HepG2 (cell line): Measurements from ENCODE around the gene MRPL20. TPM values are rescaled to one million over a fixed set of nuclear protein-coding genes. Genes with fewer than 3 reads are reported as not detected.

Experiments used
- EHMT2 ChIP-seq: fragments of 200-600 bp; sonication (generic); IDR thresholded peaks from 2 replicates; pipeline ENCODE4 v1.7.0; 2017; ENCODE audit warnings: antibody characterized with exemption, low read depth, low read length, borderline replicate concordance
- EZH2 ChIP-seq: conservative IDR thresholded peaks from 2 replicates; pipeline ENCODE4 v1.6.1; 2012; ENCODE audit warnings: mild to moderate bottlenecking, low read depth, low read length, moderate library complexity
- MEIS2 ChIP-seq: sonication (generic); formaldehyde crosslinking; IDR thresholded peaks from 2 replicates; pipeline ENCODE4 v1.9.0; 2021; ENCODE audit warnings: mild to moderate bottlenecking, missing genetic modification reagents
- NFKB2 ChIP-seq: sonication (generic); formaldehyde crosslinking; IDR thresholded peaks from 2 replicates; pipeline ENCODE4 v1.4.0; 2020; ENCODE audit warnings: missing genetic modification reagents, borderline replicate concordance
- NFKBIZ ChIP-seq: IDR thresholded peaks from 2 replicates; pipeline ENCODE4 v1.6.1; 2018; ENCODE audit warnings: missing genetic modification reagents, missing compliant biosample characterization
- NPAS2 ChIP-seq: sonication (generic); formaldehyde crosslinking; IDR thresholded peaks from 2 replicates; pipeline ENCODE4 v1.8.0; 2022; ENCODE audit warnings: mild to moderate bottlenecking, missing genetic modification reagents, borderline replicate concordance
- PRDM15 ChIP-seq: sonication (generic); formaldehyde crosslinking; IDR thresholded peaks from 2 replicates; pipeline ENCODE4 v1.4.0; 2020; ENCODE audit warnings: missing genetic modification reagents
- RARG ChIP-seq: sonication (generic); formaldehyde crosslinking; IDR thresholded peaks from 2 replicates; pipeline ENCODE4 v1.4.0; 2020; ENCODE audit warnings: low read depth, mild to moderate bottlenecking, missing genetic modification reagents
- RNF2 ChIP-seq: fragments of 450-650 bp; conservative IDR thresholded peaks from 2 replicates; pipeline ENCODE4 v1.6.1; 2016; ENCODE audit warnings: low read depth
- TFDP1 ChIP-seq: IDR thresholded peaks from 2 replicates; pipeline ENCODE4 v1.6.1; 2016; ENCODE audit warnings: missing compliant biosample characterization, missing genetic modification reagents, borderline replicate concordance
- ZKSCAN5 ChIP-seq: sonication (generic); formaldehyde crosslinking; IDR thresholded peaks from 2 replicates; pipeline ENCODE4 v1.5.1; 2020; ENCODE audit warnings: mild to moderate bottlenecking, missing genetic modification reagents
- ZMAT3 ChIP-seq: sonication (generic); formaldehyde crosslinking; conservative IDR thresholded peaks from 2 replicates; pipeline ENCODE4 v1.7.0; 2021; ENCODE audit warnings: missing genetic modification reagents
- ZNF335 ChIP-seq: sonication (generic); formaldehyde crosslinking; IDR thresholded peaks from 2 replicates; pipeline ENCODE4 v1.4.0; 2020; ENCODE audit warnings: missing genetic modification reagents
- ZNF512B ChIP-seq: sonication (generic); formaldehyde crosslinking; IDR thresholded peaks from 2 replicates; pipeline ENCODE4 v1.5.1; 2020; ENCODE audit warnings: missing genetic modification reagents, mild to moderate bottlenecking, borderline replicate concordance
- ZNF614 ChIP-seq: IDR thresholded peaks from 2 replicates; pipeline ENCODE4 v1.6.1; 2018; ENCODE audit warnings: missing biosample characterization, missing genetic modification reagents, inconsistent platforms, borderline replicate concordance
- ZNF710 ChIP-seq: sonication (generic); formaldehyde crosslinking; IDR thresholded peaks from 2 replicates; pipeline ENCODE4 v1.5.0; 2020; ENCODE audit warnings: mild to moderate bottlenecking, missing genetic modification reagents, borderline replicate concordance
- ZNF772 ChIP-seq: sonication (generic); formaldehyde crosslinking; IDR thresholded peaks from 2 replicates; pipeline ENCODE4 v1.5.0; 2020; ENCODE audit warnings: mild to moderate bottlenecking, missing genetic modification reagents
- ZSCAN22 ChIP-seq: sonication (generic); formaldehyde crosslinking; IDR thresholded peaks from 2 replicates; pipeline ENCODE4 v1.4.0; 2020; ENCODE audit warnings: mild to moderate bottlenecking, missing genetic modification reagents
- ZSCAN30 ChIP-seq: sonication (generic); formaldehyde crosslinking; IDR thresholded peaks from 2 replicates; pipeline ENCODE4 v1.5.0; 2020; ENCODE audit warnings: mild to moderate bottlenecking, missing genetic modification reagents
- polyA plus RNA-seq, 8 experiments: library from polyadenylated mRNA; depleted of rRNA in 3 of 8; stranded (reverse) in 7 of 8; unstranded in 1 of 8; fragments of >200 nt; fragmentation: Illumina TruSeq in 4 of 8; extraction: Trizol in 4 of 8; gene quantifications; 2 replicates each; pipeline versions ENCODE4 v1.2.1 to v1.2.3, GENCODE V29; 2011 to 2016; ENCODE audit warnings: low read depth in 4 of 8, missing spikeins in 1 of 8, mixed read lengths in 1 of 8; ENCODE audit not compliant: insufficient read depth in 1 of 8
- total RNA-seq, 5 experiments: library from RNA; depleted of rRNA; stranded (reverse); fragments of >200 nt; fragmentation: Illumina TruSeq; extraction: Trizol; gene quantifications; 2 replicates each; pipeline ENCODE4 v1.2.3, GENCODE V29; 2016; ENCODE audit warnings: low read depth in 1 of 5

The MRPL20 gene
- total and polyA plus RNA-seq, 2 of the 13 experiments (the other 11 are each of a cell fraction or from before 2014, with no cell fraction given): 59.2 to 127 TPM

GRCh38 chr1:1400576-1401456 is 6.3 kb downstream of the MRPL20 start (continued):
- peak; percentile 90 for TF ChIP-seq ZMAT3 (CRISPR knock-in tag)
- no peak for TF ChIP-seq ZNF512B (CRISPR knock-in tag)
- no peak for TF ChIP-seq PRDM15 (CRISPR knock-in tag)
- TF ChIP-seq EHMT2: no peak
- no peak for TF ChIP-seq RNF2
- peak; percentile 89 for TF ChIP-seq ZNF335 (CRISPR knock-in tag)
- peak; percentile 89; the same call in 1 of the 2 replicates for TF ChIP-seq ZNF710 (CRISPR knock-in tag)
- 0 out of 2 replicates have a peak, but pooled peaks have one; percentile 61 for TF ChIP-seq ZKSCAN5 (CRISPR knock-in tag)
- TF ChIP-seq MEIS2 (CRISPR knock-in tag): peak; percentile 100
- no peak; the same call in 1 of the 2 replicates for TF ChIP-seq RARG
- TF ChIP-seq ZSCAN30 (CRISPR knock-in tag): no peak
- peak; percentile 68; the same call in 1 of the 2 replicates for TF ChIP-seq NFKB2 (CRISPR knock-in tag)
- no peak for TF ChIP-seq NPAS2 (CRISPR knock-in tag)
- no peak for TF ChIP-seq EZH2
- TF ChIP-seq ZSCAN22: peak; percentile 64; the same call in 1 of the 2 replicates
- TF ChIP-seq ZNF772 (CRISPR knock-in tag): peak; percentile 77; the same call in 1 of the 2 replicates
- TF ChIP-seq ZNF614 (CRISPR knock-in tag): peak; percentile 95; the same call in 1 of the 2 replicates
- peak; percentile 70; the same call in 1 of the 2 replicates for TF ChIP-seq NFKBIZ (CRISPR knock-in tag)
- peak; percentile 85 for TF ChIP-seq TFDP1 (CRISPR knock-in tag)
